GM21619 (cell line): ENCODE results near the gene EIPR1.
A peak's percentile ranks its signal among the peaks of the same experiment; 100 is the strongest.

Experiments used
- ATAC-seq: cut with Tn5 transposase; IDR thresholded peaks from one replicate; pipeline ENCODE4 v1.9.1; 2021; ENCODE audit not compliant: unreplicated experiment

EIPR1 gene

DNA sequence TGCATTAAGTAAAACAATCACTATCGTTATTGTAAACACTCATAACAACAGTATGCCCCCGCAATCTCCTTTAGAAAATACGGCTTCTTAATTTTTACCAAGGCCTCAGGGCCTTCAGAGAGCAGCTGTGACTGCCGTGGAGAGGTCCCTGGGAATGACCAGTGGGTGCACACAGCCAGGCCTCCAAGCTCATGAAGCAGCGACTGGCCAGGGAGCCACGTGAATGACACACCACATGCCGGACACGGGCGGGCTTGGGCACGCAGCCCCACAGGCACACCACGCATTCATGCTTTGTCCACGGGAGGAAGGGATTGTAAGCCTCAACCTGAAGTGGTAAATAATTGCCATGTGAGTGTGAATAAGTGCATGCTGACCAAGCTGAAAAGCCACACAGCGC is 121.0 kb downstream of the EIPR1 start:
- no peak for ATAC-seq

DNA sequence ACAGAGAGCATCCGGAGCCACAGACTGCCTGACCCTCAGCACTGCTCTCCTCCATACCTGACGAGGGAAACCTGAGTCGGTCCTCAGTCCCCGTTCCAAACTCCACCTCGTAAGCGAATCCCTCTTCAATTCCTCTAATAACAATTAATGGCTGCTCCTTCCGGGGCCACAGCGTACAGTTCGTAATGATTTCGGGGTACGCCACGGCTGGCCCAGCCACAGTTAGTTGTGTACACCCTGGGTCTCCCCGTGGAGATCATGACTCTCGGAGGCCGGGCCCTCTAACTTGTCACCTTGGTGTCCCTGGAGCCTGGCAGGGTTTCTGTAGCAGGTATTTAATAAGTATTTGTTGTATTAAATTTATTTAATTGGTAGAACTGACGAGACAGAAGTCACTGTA is 121.5 kb downstream of the EIPR1 start:
- no peak for ATAC-seq

- ATAC-seq = peak; percentile 82
Measured at GRCh38 chr2:3254442-3254941, 123.1 kb downstream of the EIPR1 start.

DNA sequence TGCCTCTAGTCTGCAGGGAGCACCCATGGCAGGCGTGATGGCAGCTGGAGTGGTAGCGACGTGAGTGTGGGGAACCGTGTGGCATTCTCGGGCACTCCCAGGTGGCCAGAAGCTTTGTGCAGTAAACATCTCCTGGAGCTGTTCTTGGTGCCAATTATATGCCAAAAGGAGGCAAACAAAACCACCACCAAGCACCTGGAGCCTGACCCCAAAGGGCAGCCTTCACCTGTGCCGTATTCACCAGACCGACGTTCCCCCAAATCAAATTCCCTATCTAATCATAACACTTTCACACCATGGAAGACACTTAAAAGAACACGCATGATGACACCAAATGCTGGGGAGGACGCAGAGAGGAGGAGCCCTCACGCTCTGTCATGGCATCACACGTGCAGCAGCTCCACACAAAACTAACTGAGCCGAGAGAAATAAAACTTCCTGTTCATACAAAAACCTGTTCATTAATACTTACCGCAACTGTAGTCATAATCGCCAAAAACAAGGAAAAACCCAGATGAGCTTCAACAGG is 123.6 kb downstream of the EIPR1 start:
- ATAC-seq = no peak

DNA sequence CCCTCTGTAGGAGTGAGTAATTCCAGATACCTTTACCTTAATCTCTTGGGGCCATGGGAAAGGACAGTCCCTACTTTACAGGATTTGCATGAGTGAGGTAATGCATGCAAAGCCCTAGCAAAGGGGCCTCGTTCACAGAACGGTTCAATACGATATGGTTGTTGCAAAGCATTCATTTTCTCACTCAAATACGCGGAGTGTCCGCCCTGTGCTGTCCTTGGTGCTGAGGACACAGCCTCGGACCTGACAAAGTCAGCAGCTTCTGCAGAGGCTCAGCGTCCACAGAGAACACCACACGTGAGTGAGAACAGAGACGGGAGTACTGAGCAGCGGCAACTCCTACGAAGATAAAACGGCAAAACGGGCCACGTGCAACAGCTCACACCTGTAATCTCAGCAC is 125.7 kb downstream of the EIPR1 start:
- no peak for ATAC-seq

GRCh38 chr2:3249476-3249962 is 128.1 kb downstream of the EIPR1 start:
- ATAC-seq = no peak

GRCh38 chr2:3248754-3249475 is 128.7 kb downstream of the EIPR1 start:
- no peak for ATAC-seq

GRCh38 chr2:3246928-3247714 is 130.5 kb downstream of the EIPR1 start:
- no peak for ATAC-seq

DNA sequence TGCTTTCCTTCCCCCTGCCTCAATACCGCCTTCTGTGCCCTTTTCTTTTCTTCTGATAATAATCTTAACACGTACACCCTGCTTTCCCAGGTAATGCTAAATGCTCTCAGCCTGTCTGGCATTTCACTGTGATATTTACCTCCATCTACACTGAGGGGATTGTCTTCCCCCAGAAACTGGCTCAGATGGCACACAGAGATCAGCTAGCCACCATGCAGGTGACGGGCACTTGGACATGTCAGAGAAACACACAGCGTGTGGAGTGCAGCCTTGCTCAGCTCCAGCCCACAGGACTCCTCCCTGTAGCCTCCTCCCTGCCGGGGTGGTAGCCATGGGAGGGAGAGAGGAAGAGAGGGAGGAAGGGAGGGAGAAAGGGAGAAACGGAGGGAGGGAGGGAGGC is 131.2 kb downstream of the EIPR1 start:
- ATAC-seq = no peak

- no peak for ATAC-seq
Measured at GRCh38 chr2:3244486-3244885, 133.1 kb downstream of the EIPR1 start.

GRCh38 chr2:3243804-3244203 is 133.8 kb downstream of the EIPR1 start:
- no peak for ATAC-seq

GRCh38 chr2:3242747-3243369 is 134.8 kb downstream of the EIPR1 start:
- ATAC-seq = no peak

DNA sequence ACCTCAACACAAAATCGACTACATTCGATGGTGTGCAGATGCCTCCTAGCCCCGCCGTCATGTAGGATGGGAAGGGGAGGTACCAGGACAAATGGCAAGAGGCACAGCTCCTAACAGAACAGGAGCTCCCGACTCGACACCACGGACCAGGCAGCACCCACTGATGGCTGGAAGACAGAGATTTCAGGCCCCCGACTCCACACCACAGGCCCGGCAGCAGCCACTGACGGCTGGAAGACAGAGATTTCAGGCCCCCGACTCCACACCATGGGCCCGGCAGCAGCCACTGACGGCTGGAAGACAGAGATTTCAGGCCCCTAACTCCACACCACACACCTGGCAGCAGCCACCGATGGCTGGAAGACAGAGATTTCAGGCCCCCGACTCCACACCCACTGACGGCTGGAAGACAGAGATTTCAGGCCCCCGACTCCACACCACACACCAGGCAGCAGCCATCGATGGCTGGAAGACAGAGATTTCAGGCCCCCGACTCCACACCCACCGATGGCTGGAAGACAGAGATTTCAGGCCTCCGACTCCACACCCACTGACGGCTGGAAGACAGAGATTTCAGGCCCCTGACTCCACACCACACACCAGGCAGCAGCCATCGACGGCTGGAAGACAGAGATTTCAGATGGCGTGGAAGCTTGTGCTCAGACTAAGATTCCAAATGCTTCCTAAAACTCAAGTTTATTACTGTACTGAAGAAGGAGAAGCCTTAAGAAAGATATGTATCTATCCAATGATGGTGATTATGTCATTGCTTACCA is 135.5 kb downstream of the EIPR1 start:
- ATAC-seq = no peak

DNA sequence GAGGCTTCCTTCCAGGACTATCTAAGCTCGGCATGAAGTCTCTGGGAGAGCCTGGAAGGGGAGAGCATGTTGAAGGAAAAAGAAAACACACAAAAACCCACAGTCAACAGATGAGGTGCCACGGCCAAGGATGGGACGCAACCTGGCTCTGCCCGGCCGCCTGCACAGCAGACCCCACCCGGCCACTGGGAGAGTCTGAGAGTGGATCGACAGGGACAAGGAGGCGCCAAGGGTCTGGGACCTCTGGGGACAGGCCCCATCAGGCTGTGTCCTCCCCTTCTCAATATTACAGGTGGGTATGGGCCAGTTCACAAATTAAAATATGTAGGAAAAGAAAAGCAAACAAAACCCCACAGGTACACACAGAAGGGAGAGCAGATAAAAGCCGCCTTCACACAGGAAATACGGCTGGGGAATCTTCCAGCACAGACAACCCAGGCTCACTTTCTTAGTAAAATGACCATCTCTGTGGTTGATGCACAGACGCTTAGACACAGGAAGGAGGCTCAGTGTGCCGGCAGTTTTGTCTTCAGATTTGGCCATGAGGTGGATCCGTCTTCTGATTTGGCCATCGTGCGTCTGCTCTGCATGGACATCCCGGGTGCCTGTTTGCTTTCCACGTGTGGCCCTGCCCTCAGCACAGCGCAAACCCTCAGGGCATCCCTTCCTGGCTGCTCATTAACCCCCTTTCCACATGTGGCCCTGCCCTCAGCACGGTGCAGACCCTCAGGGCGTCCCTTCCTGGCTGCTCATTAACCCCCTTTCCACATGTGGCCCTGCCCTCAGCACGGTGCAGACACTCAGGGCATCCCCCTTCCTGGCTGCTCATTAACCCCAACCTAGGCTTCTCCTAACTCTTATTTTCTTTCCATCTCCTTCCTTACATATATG is 138.4 kb downstream of the EIPR1 start:
- peak; percentile 76 for ATAC-seq

GRCh38 chr2:3236300-3237045 is 141.1 kb downstream of the EIPR1 start:
- no peak for ATAC-seq

GRCh38 chr2:3233877-3234276 is 143.7 kb downstream of the EIPR1 start:
- no peak for ATAC-seq

GRCh38 chr2:3229221-3229620 is 148.4 kb downstream of the EIPR1 start:
- no peak for ATAC-seq

- no peak for ATAC-seq
Measured at GRCh38 chr2:3224681-3225080, 152.9 kb downstream of the EIPR1 start.
